ENCODE measurements around the gene CPNE7. TPM values are rescaled to one million over a fixed set of nuclear protein-coding genes. Genes with fewer than 3 reads are reported as not detected.
"Not testable (repeated sequence)": the region's sequence is repeated elsewhere in the genome, so short reads cannot be mapped to it uniquely, and the experiment has no call there.

Gene CPNE7
- total RNA-seq, 1 experiment from 2014 or later = 5.1 TPM

GRCh38 chr16:89615176-89615575 lies 39.6 kb downstream of the CPNE7 start:
- no peak for DNase-seq (ENCODE audit: low spot score)
- in situ Hi-C loops (cut with HindIII; ENCODE audit: low sequenced_read_pairs) = no loop called here

DNA sequence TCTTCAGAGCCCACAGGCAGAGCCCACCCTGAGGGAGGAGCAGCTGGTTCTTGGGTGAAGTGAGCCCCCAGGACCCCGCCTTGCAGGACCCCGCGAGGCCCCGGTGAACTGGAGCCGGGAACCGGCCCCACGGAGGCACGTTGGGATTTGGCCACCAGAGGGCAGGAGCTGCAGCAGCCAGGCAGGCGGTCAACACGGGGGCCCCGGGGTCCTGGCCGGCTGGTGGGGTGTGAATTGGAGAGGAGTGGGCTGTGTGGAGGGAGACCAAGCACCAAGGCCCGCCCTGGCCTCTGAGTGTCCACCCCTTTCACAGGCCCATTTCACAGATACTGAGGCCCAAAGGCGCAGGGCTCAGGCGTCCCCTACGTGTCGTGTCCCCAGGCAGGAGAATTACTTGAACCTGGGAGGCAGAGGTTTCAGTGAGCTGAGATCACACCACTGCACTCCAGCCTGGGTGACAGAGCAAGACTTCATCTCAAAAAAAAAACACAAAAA lies 40.1 kb downstream of the CPNE7 start:
- DNase-seq (ENCODE audit: low spot score) = no peak

DNA sequence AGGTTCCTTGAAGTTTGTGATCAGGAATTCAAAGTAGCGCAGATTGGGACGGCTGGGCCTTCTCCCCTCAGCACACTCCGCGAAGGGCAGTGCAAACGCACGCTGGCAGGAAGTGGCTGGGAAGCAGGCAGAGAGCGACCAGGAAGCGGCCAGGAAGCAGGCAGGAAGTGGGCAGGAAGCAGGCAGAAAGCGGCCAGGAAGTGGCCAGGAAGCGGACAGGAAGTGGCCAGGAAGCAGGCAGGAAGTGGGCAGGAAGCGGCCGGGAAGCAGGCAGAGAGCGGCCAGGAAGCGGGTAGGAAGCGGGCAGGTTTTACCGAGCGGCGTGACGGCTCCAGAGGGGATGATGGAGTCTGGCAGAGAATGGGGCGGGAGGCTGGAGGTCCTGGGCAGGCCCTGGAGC lies 41.1 kb downstream of the CPNE7 start:
- DNase-seq (ENCODE audit: low spot score) = no peak

More for the DNA sequence above, 40.1 kb downstream of the CPNE7 start:
- in situ Hi-C loops (cut with HindIII; ENCODE audit: low sequenced_read_pairs) = no loop called here

GRCh38 chr16:89617036-89617435 lies 41.5 kb downstream of the CPNE7 start:
- no peak for DNase-seq (ENCODE audit: low spot score)

More for the DNA sequence above, 41.1 kb downstream of the CPNE7 start:
- in situ Hi-C loops (cut with HindIII; ENCODE audit: low sequenced_read_pairs) = no loop called here

DNA sequence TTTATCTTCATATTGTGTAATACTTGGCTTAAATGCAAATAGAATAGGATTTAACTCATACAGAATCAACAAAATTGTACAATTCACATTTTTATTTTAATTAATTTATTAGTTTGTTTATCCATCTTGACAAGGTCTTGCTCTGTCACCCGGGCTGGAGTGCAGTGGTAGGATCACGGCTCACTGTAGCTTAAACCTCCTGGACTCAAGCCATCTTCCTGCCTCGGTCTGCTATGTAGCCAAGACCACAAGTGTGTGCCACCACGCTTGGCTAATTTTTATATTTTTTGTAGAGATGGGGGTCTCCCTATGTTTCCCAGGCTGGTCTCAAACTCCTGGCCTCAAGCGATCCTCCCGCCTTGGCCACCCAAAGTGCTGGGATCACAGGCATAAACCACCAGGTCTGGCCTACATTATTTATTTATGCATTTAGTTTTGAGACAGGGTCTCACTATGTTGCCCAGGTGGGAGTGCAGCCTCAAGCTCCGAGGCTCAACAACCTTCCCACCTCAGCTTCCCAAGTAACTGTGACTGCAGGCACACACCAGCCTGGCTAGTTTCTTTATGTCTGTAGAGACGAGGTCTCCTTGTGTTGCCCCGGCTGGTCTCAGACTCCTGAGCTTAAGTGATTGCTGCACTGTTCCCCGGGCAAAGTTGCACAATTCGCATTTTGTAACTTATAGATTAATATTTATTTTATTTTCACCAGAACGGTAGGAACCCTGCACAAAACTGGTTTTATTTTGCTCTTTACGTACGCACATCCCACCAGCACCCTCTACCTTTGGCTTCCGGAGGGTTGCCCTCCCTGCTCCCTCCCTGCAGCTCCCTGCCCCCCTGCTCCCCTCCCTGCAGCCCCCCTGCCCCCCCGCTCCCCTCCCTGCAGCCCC lies 42.8 kb downstream of the CPNE7 start:
- DNase-seq (ENCODE audit: low spot score) = no peak
- in situ Hi-C loops (cut with HindIII; ENCODE audit: low sequenced_read_pairs) = no loop called here

More at GRCh38 chr16:89617036-89617435, 41.5 kb downstream of the CPNE7 start:
- in situ Hi-C loops (cut with HindIII; ENCODE audit: low sequenced_read_pairs) = no loop called here

DNA sequence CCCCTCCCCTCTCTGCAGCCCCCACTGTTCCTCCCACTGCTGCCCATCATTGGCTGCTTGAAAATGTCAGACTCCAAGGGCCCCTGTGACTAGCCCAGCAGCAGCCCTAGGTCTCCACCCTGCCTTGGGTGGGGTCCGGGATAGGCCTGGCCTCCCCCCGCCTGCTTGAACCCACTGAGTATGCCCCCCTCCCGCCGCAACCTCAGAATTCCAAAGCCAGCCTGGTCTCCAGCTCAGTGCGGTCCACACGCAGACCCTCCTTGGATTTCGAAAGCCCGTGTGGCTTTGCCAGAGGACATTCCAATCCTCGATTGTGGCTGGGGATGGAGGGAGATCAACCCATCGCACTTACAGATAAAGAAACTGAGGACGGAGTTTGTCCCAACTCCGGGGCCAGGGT lies 44.3 kb downstream of the CPNE7 start:
- in situ Hi-C loops (cut with HindIII; ENCODE audit: low sequenced_read_pairs) = no loop called here
- DNase-seq (ENCODE audit: low spot score) = no peak

GRCh38 chr16:89620406-89620841 lies 44.9 kb downstream of the CPNE7 start:
- DNase-seq (ENCODE audit: low spot score) = no peak

DNA sequence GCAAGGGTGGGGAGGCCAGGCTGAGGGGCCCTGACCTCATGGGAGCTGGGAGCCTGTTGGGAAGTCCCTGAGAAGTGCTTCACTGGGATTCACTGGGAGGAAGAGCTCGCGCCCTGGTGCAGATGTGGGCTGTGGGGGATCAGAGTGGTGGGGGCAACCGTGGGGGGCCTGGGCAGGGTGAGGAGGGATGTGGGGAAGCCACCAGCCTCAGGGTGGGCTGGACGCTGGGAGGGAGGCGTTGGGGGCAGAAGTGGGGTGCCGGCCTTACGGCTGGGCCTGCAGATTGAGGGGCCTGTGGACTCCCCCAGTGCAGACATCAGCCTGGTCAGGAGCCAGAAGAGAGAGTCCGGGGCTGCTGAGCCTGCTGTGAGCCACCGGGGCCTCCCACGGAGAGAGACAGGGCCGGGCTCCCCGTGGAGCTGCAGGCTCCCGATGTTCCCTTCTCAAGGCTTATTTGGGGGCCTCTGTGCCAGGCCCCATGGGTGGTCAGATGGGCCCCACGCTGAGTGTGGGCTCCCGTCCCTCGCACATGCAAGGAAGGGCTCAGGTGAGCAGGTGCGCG lies 45.7 kb downstream of the CPNE7 start:
- in situ Hi-C loops (cut with HindIII; ENCODE audit: low sequenced_read_pairs) = no loop called here
- no peak for DNase-seq (ENCODE audit: low spot score)

More at GRCh38 chr16:89620406-89620841, 44.9 kb downstream of the CPNE7 start:
- in situ Hi-C loops (cut with HindIII; ENCODE audit: low sequenced_read_pairs) = no loop called here

GRCh38 chr16:89621698-89622409 lies 46.3 kb downstream of the CPNE7 start:
- in situ Hi-C loops (cut with HindIII; ENCODE audit: low sequenced_read_pairs) = no loop called here

GRCh38 chr16:89623511-89624261 lies 48.1 kb downstream of the CPNE7 start:
- in situ Hi-C loops (cut with HindIII; ENCODE audit: low sequenced_read_pairs) = no loop called here
- no peak for DNase-seq (ENCODE audit: low spot score)

More at GRCh38 chr16:89621698-89622409, 46.3 kb downstream of the CPNE7 start:
- DNase-seq (ENCODE audit: low spot score) = no peak

- in situ Hi-C loops (cut with HindIII; ENCODE audit: low sequenced_read_pairs) = no loop called here
Measured at GRCh38 chr16:89624777-89625761, 49.5 kb downstream of the CPNE7 start.

GRCh38 chr16:89629827-89630610 lies 54.5 kb downstream of the CPNE7 start:
- in situ Hi-C loops (cut with HindIII; ENCODE audit: low sequenced_read_pairs) = no loop called here

More at GRCh38 chr16:89624777-89625761, 49.5 kb downstream of the CPNE7 start:
- DNase-seq (ENCODE audit: low spot score) = no peak

DNA sequence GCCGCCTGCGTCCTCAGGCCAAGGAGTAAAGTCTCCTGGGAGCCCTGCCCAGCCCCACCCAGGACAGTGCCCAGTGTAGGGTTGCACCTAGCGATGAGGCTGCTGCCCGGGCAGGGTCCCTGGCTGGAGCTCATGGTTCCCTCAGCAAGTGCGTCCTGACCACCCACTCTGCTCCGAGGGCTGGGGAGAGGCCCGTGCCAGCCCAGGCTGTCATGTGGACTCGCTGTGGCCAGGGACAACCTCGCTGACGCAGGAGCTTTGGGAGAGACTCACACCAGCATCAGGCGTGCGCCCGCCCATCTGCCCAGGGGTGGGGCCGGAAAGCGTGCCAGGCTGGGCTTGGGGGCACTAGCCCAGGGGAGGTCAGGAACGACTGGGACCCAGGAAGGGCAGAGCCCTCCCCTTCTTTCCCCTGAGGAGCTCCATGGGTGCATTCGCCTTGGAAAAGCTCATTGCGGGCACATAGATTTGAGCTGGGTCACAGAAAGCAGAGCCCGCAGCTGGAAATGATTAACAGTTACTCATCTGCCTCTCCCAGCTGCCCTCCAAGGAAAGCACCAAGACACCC lies 57.6 kb downstream of the CPNE7 start:
- no peak for DNase-seq (ENCODE audit: low spot score)
- in situ Hi-C loops (cut with HindIII; ENCODE audit: low sequenced_read_pairs) = no loop called here

More at GRCh38 chr16:89629827-89630610, 54.5 kb downstream of the CPNE7 start:
- DNase-seq (ENCODE audit: low spot score) = no peak

GRCh38 chr16:89634463-89635385 lies 59.2 kb downstream of the CPNE7 start:
- DNase-seq (ENCODE audit: low spot score); in situ Hi-C loops (cut with HindIII; ENCODE audit: low sequenced_read_pairs): not testable (repeated sequence)

GRCh38 chr16:89636663-89637062 lies 61.1 kb downstream of the CPNE7 start:
- DNase-seq (ENCODE audit: low spot score) = no peak
- in situ Hi-C loops (cut with HindIII; ENCODE audit: low sequenced_read_pairs) = no loop called here

DNA sequence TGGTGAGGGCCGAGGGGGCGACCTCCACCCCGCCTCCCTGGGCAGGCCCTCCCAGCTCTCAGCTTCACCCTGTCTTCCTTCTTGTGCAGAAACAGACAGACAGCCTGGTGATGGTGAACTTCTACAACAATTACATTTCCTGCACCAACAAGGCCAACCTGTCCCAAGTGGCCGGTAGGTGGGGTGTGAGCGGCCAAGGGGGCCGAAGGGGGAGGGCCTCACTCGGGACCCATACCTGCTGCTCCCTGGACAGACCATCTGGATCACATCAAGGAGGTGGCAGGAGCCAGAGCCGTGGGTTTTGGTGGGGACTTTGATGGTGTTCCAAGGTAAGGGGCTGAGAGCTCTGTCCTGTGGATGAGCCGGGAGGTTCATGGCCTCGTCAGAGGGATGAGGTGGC lies 61.8 kb downstream of the CPNE7 start:
- in situ Hi-C loops (cut with HindIII; ENCODE audit: low sequenced_read_pairs) = no loop called here

More for the DNA sequence above, 61.8 kb downstream of the CPNE7 start:
- no peak for DNase-seq (ENCODE audit: low spot score)

Data from G401 (cell line).